ENCODE results near the gene CDH22.

The CDH22 gene

GRCh38 chr20:46343348-46343974 is 35.2 kb upstream of the CDH22 start:
- FAIRE-seq = no peak

- no peak for FAIRE-seq
Measured at GRCh38 chr20:46342451-46343347, 34.4 kb upstream of the CDH22 start.

GRCh38 chr20:46342010-46342378 is 33.7 kb upstream of the CDH22 start:
- FAIRE-seq = no peak

DNA sequence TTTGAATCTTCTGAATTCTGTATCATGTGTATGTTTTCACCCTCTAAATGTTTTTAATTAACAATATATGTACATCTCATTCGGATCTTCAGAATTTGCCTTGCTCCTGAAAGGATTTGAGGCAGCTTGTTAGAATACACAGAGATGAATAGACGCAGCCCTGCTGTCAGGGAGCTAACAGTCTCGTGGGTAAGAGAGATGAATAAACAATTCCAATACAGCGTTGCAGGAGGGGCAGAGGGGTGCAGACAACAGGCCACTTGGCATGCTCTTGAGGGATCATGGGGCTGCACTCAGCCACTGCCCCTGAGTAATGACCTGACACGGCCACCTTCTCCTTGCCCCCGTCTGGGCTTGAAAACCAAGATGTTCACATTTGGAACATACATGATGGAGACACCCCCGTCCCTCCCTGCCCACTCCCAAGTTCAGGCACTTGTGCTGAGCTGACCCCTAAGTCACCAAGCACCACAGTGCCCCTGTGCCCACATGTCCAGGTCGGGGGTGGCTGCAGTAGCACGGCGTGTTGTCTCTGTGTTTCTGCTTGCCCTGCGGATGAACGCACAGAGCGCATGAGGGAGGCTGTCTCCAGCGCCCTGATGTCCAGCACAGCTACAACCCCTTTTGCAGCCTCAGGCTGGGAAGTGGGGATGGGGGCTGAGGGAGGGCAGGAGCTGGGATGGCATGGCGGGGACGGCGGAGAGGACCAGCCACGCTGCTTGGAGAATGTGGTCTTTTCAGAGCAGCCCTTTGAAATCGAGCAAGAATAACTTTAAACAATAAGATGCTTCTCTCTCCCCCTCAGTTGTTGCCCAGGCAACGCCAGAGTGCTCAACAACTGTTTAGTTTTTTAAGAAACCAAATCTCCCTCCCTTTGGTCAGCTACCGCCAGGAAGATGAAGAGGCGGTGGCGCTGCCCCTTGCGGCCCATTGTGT is 33.0 kb upstream of the CDH22 start:
- FAIRE-seq = no peak

GRCh38 chr20:46339037-46339436 is 30.7 kb upstream of the CDH22 start:
- FAIRE-seq = no peak

- FAIRE-seq = no peak
Measured at GRCh38 chr20:46336735-46337134, 28.4 kb upstream of the CDH22 start.

- no peak for FAIRE-seq
Measured at GRCh38 chr20:46334303-46334904, 26.1 kb upstream of the CDH22 start.

GRCh38 chr20:46333161-46333991 is 25.1 kb upstream of the CDH22 start:
- FAIRE-seq = no peak

DNA sequence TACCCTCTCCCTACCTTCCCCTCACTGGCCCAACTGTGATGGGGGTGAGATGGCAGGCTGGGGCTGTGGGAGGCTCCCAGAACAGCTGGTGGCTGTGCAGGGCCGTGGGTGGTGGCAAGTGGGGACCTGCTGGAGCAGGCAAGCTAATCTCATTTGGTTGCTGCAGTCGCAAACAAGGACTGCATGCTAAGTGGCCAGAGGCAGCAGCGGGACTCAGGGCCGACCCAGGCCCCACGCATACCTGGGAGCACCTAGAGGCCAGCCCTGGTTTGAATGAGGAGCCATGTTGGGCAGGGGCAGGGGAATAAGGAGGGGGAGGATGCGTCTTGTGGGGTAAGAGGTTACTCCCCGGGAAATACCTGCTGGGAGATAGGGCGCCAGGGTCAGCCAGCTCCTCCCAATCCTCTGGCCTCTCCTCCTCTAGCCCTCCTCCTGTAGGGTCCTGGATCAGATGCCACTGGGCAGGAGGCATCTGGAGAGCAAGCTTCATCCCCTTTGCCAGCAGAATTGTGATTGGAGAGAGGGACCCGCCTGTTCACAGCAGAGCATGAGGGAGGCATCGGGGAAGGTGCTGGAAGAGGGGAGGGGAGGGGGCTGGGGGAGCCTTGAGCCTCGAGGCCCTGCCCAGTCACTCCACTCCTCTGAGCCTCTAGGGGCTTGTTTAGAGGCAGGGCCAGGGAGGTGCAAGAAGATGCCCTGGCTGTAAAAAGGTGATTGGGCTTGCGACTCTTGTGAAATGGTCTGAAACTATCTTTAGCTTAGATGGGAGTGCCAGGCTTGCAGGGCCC is 24.3 kb upstream of the CDH22 start:
- FAIRE-seq = no peak

GRCh38 chr20:46331611-46332361 is 23.5 kb upstream of the CDH22 start:
- no peak for FAIRE-seq

DNA sequence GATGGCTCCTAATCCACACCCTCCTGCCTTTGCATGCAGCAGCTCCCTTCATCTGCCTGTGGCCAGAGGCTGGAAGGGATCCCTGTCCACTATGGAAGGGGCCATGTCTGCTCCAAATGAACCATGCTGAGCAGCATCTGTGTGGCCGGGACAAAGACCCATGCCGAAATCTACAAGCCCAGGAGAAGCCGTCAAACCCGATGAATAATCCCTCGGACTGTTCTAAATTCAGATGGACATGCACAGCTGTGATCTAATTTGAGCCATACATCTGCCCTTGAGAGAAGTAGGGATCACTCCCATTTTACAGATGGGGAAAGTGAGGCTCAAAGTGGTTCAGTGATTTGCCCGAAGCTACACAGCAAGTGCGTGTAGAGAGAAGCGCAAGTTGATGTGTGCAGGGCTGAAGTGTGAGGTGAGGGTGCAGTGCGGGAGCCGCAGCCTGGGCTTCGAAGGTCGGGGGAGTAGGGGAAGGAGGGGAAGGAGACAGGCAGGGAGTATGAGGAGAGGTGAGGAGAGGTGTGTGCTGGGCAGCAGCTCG is 22.6 kb upstream of the CDH22 start:
- no peak for FAIRE-seq

GRCh38 chr20:46330072-46330763 is 21.9 kb upstream of the CDH22 start:
- FAIRE-seq = no peak

GRCh38 chr20:46328200-46328882 is 20.0 kb upstream of the CDH22 start:
- no peak for FAIRE-seq

DNA sequence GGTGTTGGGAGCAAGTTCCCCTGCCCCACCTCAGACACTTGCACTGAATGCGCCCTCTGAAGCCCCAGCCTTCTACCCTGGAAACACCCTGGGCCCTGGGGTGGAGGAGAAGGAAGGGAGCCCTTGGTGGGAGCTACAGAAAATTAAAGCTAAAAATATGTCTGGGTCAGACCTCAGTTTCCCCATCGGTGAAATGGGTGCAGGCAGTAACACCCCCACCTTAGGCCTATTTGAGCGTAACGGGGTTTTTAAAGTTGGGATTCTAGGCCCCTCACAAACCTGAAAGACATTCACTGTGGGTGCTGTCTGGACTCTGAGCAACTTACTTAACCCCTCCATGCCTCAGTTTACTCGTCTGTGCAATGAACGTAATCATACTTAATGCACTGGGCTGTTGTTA is 19.3 kb upstream of the CDH22 start:
- FAIRE-seq = no peak

GRCh38 chr20:46325789-46326188 is 17.5 kb upstream of the CDH22 start:
- no peak for FAIRE-seq

GRCh38 chr20:46324960-46325703 is 16.8 kb upstream of the CDH22 start:
- no peak for FAIRE-seq

GRCh38 chr20:46324379-46324778 is 16.1 kb upstream of the CDH22 start:
- no peak for FAIRE-seq

GRCh38 chr20:46323557-46323956 is 15.3 kb upstream of the CDH22 start:
- FAIRE-seq = no peak

Data from endometrium (tissue), 2 donors.